NAMALWA (cell line): ENCODE measurements around the gene RGS1.

Source experiments
- DNase-seq: peaks from one replicate; pipeline ENCODE4 v3.0.0-alpha.2; 2015; ENCODE audit warnings: low spot score

Gene RGS1

DNA sequence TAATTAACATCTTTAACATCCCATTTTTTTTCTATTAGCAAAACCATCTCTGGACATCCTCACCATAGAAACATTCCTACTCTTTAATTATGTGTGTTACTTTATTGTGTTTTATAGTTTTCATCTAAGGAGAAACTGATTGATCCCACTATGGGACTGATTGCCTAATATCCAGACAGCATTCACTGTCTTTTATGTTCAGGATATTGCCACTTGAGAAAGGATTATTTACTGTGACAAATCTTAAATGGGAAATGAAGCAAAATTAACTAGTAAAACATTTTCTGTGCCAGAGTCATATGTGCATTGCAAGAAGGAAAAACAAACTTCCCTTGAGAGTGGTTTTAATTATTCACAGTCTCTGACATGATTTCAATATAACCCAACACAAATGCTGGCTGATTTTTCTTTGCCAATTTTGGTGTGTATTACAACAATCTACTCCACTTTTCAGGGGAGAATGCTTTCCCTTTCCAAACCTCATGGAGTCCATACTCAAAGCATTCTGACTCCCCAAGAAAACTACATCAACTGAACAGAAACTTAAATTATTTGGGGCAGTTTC is 44.6 kb downstream of the RGS1 start:
- no peak for DNase-seq

DNA sequence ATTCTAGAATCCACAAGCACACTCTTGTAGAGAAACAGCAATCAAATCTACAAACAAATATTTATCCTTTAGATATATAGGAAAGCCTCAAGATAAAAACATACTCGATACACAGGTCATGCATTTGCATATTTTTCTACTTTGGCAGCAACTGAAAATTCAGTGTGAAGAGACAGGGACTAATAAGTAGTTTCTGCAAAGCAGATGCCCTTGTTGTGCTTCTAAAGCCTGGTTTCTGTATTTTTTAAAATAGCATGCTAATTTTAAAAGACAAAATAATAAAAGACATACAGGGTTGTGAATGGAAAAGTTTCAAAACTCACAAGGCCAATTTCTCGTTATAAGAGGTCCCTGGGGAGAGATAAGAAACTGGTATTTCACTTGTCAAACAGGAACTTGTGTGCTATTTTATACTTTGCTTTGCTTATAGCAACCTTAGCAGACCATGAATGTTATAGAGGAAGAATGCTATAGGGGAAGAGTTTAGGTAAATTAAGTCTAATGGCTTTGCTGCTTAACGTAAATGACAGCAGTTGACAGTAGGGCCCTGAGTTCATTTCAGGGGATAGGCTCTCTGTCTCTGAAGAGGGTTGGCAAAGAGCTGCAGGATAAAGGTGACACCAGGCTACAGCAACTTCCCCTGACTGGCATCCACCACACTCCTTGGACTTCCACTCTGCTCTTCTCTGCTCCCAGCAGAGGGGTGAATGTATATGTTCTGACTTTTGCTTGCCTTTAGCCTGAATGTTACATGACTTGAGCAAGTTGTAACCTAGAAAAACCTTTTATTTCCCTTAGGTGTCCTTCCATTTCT is 51.0 kb downstream of the RGS1 start:
- peak; percentile 93 for DNase-seq

DNA sequence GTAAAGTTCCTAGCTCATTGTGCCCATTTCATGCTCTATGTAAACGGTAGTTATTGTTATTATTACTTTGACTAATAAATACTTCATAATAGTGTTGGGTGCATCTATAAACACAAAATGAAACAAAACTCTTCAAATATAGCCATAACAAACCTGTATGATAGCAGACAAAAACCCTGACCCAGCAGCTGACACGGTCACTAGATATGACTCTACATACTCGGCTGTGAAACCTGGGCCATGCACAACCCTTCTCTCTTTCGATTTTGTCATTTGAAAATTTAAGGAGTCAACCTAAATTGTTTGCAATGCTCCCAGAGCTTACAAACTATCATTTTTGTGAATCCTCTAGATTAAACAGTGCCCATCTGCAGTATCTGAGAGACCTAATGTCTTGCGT is 52.3 kb downstream of the RGS1 start:
- no peak for DNase-seq

DNA sequence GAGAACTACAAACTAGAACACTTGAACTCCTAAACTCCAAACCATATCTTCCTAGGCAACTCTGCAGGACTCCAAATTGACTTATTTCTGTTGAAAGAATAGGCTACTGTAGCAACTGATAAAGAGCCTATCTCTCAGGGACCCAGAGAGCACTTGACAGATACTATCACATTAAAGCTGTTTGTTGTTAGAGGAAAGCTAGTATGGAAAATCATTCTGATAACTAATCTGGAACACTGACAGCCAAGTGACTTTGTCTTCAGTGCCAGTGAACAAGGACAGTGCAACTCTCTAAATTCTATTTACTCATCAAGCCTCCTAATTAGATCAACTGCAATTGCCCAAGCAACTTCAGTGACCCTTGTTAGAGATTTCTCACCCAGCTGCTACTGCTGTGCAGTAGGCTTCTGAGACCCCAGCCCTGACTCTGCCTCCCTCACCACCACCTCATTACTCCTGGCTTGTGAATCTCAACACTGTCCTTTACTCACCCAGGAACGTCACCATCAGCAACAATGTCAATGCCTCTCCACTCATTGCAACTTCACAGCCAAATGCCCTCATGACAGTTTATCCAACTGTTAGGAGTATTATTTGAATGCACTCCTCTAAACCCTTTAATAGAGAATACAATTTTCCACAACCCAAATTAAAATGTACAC is 53.0 kb downstream of the RGS1 start:
- DNase-seq: no peak

DNA sequence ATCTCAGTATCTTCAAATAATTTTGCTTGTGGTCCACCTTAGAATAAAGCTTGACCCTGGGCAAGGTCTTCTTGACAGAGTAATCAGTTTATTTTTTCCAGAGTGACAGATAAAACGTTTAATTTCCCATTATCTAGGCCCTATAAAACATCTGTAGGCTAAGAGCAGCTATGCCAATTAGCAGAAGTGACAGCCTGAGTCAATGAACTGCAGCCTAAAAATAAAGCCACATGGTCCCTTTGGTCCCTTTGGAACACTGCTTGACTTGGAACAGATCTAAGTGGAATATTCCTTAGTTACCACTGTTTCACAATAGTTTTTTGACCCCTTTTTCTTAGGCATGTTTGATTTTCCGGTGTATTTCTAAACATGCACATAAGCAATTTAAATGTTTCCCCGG is 54.0 kb downstream of the RGS1 start:
- DNase-seq: no peak
